ENCODE data around the gene ABTB2.

ABTB2 gene

DNA sequence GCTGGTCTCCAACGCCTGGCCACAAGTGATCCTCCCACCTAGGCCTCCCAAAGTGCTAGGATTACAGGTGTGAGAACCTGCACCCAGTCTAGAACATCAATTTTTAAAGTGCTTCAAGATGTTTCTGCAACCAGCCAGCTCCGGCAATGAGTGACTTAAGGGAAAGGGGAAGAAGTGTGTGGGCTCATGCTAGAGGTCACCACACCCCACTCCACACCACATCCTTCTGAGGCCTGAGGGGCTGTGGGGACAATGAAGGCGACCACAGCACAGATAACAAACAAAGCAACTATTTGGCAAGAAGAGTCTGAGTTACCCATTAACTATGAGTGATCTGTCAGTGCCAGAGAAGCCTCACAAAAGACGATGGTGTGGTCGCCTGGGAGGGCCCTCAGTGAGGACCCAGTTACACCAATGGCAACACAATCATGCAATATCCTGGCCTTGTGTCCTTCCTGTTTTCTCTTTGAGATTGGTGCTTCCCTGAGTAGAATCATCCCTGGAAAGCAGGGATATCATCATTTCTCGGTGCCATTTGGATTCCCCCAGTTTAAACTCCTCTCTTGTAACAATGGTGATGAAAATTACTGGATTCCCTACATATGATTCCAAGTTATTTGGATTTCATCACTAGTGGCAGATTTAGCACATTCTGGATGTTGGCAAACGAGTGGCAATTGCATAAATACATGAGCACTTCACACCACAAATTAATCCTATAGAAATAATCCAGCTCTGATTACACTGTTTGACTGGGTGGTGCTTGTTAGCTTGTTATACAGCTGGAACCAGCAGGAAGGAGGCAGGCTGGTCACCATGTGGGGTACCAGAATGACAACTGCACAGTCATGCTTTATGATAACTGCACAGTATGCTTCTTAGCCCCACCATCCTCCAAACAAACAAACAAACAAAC is 18.4 kb downstream of the ABTB2 start:
- no peak for DNase-seq (ENCODE audit: low read depth)
- TF ChIP-seq, protein P1, sequence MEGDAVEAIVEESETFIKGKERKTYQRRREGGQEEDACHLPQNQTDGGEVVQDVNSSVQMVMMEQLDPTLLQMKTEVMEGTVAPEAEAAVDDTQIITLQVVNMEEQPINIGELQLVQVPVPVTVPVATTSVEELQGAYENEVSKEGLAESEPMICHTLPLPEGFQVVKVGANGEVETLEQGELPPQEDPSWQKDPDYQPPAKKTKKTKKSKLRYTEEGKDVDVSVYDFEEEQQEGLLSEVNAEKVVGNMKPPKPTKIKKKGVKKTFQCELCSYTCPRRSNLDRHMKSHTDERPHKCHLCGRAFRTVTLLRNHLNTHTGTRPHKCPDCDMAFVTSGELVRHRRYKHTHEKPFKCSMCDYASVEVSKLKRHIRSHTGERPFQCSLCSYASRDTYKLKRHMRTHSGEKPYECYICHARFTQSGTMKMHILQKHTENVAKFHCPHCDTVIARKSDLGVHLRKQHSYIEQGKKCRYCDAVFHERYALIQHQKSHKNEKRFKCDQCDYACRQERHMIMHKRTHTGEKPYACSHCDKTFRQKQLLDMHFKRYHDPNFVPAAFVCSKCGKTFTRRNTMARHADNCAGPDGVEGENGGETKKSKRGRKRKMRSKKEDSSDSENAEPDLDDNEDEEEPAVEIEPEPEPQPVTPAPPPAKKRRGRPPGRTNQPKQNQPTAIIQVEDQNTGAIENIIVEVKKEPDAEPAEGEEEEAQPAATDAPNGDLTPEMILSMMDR (conservative IDR thresholded peaks at IDR 0.05; ENCODE audit: low read depth, low read length) = no peak
- no peak overlapping the region for H3K4me3 ChIP-seq (ENCODE audit: low read length)

DNA sequence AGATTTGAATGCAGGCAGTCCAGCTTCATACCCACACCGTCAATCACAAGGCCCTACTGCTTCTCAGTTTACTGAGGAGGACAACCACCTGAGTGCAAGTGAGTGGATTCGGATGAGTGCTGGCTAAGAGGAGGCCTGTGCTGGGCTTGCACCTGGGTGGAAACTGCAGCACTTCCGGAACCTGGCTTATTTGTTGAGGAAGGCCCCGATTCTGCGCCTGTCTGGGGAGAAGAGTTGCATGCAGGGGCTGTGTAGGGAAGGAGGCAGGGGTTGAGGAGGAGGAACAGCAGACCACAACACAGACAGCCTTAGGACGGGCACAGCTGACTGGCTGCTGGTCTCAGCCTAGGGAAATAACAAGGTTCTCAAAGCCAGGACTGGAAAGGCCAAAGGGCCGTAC is 20.8 kb downstream of the ABTB2 start:
- H3K4me3 ChIP-seq (ENCODE audit: low read length) = no peak overlapping the region
- no peak for DNase-seq (ENCODE audit: low read depth)
- TF ChIP-seq, protein P1 (conservative IDR thresholded peaks at IDR 0.05; ENCODE audit: low read depth, low read length) = no peak

DNA sequence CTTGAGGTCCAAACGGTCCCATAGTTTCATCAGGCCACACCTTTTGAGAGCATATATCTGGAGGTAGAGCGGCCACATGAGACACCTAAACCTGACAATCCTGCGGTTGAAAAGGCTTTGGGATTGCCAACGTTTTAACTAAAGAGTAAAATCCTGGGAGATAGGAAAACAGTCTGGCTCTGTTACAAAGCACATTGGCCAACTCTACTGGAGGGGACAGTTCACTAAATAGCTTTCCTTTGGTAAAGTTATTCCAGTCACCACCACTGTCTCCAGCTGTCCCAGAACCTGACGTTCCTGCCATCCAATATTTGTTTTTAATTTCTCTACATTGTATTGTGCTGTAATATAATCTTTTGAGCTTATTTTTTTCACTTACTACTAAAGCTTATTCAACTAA is 22.0 kb downstream of the ABTB2 start:
- no peak for DNase-seq (ENCODE audit: low read depth)

DNA sequence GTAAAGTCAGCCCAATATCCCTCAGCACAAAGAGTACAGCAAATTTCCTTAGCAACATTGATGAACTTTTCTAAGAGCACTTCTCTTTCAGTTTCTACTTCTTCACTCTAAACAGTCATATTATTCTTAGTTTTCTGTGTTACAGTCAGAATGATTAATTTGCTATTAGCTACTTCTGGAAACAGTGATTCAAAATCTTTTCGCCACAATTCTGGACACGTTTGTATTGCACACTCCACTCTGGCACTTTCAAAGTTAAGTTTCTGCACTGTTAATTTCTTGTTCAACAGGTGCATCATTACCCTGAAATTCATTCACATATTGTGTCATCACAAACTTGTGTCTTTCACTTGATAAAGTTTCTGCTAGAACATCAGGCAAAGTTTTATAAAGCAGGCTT is 22.5 kb downstream of the ABTB2 start:
- no peak overlapping the region for H3K4me3 ChIP-seq (ENCODE audit: low read length)
- TF ChIP-seq, protein P1 (conservative IDR thresholded peaks at IDR 0.05; ENCODE audit: low read depth, low read length) = no peak
- DNase-seq (ENCODE audit: low read depth) = no peak

More for the DNA sequence above, 22.0 kb downstream of the ABTB2 start:
- H3K4me3 ChIP-seq (ENCODE audit: low read length) = no peak overlapping the region
- TF ChIP-seq, protein P1 (conservative IDR thresholded peaks at IDR 0.05; ENCODE audit: low read depth, low read length) = no peak

DNA sequence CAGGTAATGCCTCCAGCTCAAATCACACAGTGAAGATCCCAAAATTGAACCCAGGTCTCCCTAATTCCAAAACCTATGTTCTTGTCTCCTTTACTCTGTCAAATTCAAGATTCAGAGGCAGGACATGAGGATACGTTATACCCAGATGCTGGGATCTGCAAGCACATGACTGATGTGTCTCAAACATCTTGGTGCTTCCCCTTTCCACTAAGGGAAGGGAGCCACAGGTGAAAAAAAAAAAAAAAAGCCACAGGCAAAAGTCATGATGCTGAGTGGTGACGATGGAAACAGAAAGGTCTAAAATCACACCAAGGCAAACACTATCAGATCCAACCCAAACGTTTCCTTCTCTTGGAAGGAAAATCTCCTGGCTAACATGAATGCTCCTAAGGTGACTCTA is 24.0 kb downstream of the ABTB2 start:
- H3K4me3 ChIP-seq (ENCODE audit: low read length) = no peak overlapping the region
- TF ChIP-seq, protein P1 (conservative IDR thresholded peaks at IDR 0.05; ENCODE audit: low read depth, low read length) = no peak

DNA sequence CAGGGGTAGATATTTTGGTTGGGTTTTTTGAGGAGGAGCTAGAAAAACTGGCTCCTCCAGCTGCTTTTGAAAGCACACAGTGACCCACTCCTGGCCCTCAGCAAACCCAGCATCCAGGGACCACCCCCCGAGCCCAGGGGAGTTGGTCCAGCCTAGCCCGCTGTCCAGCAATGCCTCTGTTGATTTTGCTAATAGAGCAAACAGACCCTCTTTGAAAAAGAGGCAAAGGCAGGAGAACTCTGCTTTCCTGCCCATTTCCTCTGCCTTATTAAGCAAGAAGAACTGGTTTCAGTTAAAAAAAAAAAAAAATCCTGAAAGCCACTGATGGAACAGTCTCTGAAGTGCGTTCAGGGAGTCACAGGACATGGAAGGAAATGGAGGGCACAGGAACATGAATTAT is 25.3 kb downstream of the ABTB2 start:
- no peak for DNase-seq (ENCODE audit: low read depth)
- no peak overlapping the region for H3K4me3 ChIP-seq (ENCODE audit: low read length)
- TF ChIP-seq, protein P1 (conservative IDR thresholded peaks at IDR 0.05; ENCODE audit: low read depth, low read length) = no peak

More for the DNA sequence above, 24.0 kb downstream of the ABTB2 start:
- DNase-seq (ENCODE audit: low read depth) = no peak

DNA sequence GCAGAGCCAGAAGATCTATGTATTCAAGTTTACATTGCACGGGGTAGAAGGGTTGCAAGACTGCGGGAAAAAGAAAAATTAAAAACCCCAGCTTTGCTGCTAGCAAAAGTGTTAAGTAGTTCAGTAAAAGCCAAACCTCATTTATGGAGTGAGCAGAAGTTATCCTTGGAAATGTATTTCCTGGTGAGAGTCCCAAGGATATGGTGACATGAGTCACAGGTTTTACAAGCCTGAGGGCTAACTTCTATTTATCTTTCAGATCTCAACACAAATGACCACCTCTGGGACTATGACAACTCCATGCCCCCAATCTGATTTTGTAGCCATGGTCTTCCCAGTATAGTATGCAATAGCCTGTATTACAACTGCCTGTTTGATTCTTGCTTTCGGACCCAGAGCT is 26.1 kb downstream of the ABTB2 start:
- no peak overlapping the region for H3K4me3 ChIP-seq (ENCODE audit: low read length)
- no peak for DNase-seq (ENCODE audit: low read depth)
- TF ChIP-seq, protein P1 (conservative IDR thresholded peaks at IDR 0.05; ENCODE audit: low read depth, low read length) = no peak
